SU-DHL-6 (cell line): ENCODE data around the gene UPK3A.

Experiments
- CTCF ChIP-seq: fragments of 200-600 bp; sonication (generic); IDR thresholded peaks from one replicate; pipeline ENCODE4 v1.5.1; 2017; ENCODE audit warnings: antibody characterized with exemption, mild to moderate bottlenecking, low read length, moderate library complexity; ENCODE audit not compliant: insufficient read depth, poor library complexity, severe bottlenecking
- EZH2phosphoT487 ChIP-seq: fragments of 200-600 bp; sonication (generic), shearing (Covaris generic); conservative IDR thresholded peaks from 2 replicates; pipeline ENCODE4 v1.6.1; 2018; ENCODE audit warnings: mild to moderate bottlenecking, antibody characterized with exemption, low read length, moderate library complexity, mixed read lengths

DNA sequence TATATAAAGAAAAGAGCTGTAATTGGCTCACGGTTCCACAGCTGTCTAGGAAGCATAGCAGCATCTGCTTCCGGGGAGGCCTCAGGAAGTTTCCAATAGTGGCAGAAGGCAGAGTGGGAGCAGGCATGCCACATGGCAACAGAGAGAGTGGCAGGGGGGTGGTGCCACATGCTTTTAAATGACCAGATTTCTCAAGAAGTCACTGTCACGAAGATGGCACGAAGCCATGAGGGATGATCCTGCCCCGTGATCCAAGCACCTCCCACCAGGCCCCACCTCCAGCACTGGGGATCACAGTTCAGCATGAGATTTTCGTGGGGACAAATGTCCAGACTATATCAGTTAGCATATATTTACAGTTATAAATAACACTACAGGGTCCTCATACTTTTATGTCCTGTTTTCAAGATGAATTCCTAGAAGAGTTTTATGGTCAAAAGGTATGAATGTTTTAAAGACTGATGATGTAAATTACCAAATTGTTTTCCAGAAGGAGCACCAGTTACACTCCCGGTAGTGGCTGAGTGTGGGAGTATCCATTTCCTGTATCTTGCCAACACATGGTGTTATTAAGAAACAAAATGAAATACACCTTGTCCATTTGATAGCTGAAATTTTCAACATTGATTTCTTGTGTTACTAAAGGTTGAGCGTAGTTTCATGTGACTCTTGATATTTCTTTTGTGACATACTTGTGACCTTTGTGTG, 44.2 kb downstream of the UPK3A start:
- TF ChIP-seq CTCF = no peak
- no peak for TF ChIP-seq EZH2phosphoT487
